SK-N-SH (cell line): ENCODE results near the gene PRKRIP1. TPM values are rescaled to one million over a fixed set of nuclear protein-coding genes. Genes with fewer than 3 reads are reported as not detected.
A peak's percentile ranks its signal among the peaks of the same experiment; 100 is the strongest.

Experiments used
- CTCF ChIA-PET: fragments of 300-600, 350-600 bp; formaldehyde crosslinking; extraction: SDS; loops from one replicate; lab custom pipeline; 2021; lab: Yijun Ruan, JAX
- POLR2A ChIA-PET: fragments of 350-600 bp; sonication (Branson Sonifier 250); formaldehyde crosslinking; extraction: SDS; loops from one replicate; lab custom pipeline; 2020; ENCODE audit warnings: antibody characterized with exemption, inconsistent platforms; lab: Yijun Ruan, JAX
- DNase-seq: peaks from one replicate; pipeline ENCODE4 v3.0.0; 2012
- H2AFZ ChIP-seq: fragments of 200-600 bp; sonication (generic); 2 replicates; pipeline ENCODE4 v1.8.1; 2016; ENCODE audit warnings: antibody characterized with exemption, mild to moderate bottlenecking, low read depth
- H3F3A ChIP-seq: fragments of 200-600 bp; sonication (generic); replicated peaks from 2 replicates; pipeline ENCODE3; 2016; ENCODE audit warnings: antibody characterized with exemption, mild to moderate bottlenecking; ENCODE audit not compliant: insufficient read depth
- H3K27ac ChIP-seq, 2 experiments: fragments of 200-500 bp in 1 of 2; fragments of 200-600 bp in 1 of 2; sonication (Bioruptor generic) in 1 of 2; sonication (generic), shearing (Covaris generic) in 1 of 2; 2 replicates each; pipeline versions ENCODE4 v1.5.1 to v1.6.1; 2014 to 2016; ENCODE audit warnings: low read depth in 2 of 2, inconsistent platforms in 1 of 2, low read length in 1 of 2, mild to moderate bottlenecking in 1 of 2, mixed read lengths in 1 of 2
- H3K27me3 ChIP-seq: fragments of 200-600 bp; sonication (generic), shearing (Covaris generic); 2 replicates; pipeline ENCODE4 v1.6.1; 2016; ENCODE audit warnings: mixed run types; ENCODE audit not compliant: insufficient read depth
- H3K36me3 ChIP-seq, 2 experiments: fragments of 200-500 bp in 1 of 2; fragments of 200-600 bp in 1 of 2; sonication (Bioruptor generic) in 1 of 2; sonication (generic) in 1 of 2; replicated peaks in 1 of 2; 2 replicates each; pipeline versions ENCODE3 to v1.5.1; 2014 to 2016; ENCODE audit warnings: low read length in 1 of 2, mild to moderate bottlenecking in 1 of 2; ENCODE audit not compliant: insufficient read depth in 2 of 2, control insufficient read depth in 1 of 2
- H3K4me1 ChIP-seq, 2 experiments: fragments of 200-500 bp in 1 of 2; fragments of 200-600 bp in 1 of 2; sonication (Bioruptor generic) in 1 of 2; sonication (generic), shearing (Covaris generic) in 1 of 2; 2 replicates each; pipeline versions ENCODE4 v1.5.1 to v1.6.1; 2014 to 2016; ENCODE audit warnings: low read depth in 1 of 2, low read length in 1 of 2, mixed run types in 1 of 2; ENCODE audit not compliant: insufficient read depth in 2 of 2, control insufficient read depth in 1 of 2
- H3K4me2 ChIP-seq: fragments of 200-600 bp; sonication (generic), shearing (Covaris generic); 2 replicates; pipeline ENCODE4 v1.6.1; 2017; ENCODE audit warnings: mixed run types
- H3K4me3 ChIP-seq, 2 experiments: fragments of 200-500 bp in 1 of 2; fragments of 200-600 bp in 1 of 2; sonication (Bioruptor generic) in 1 of 2; sonication (generic), shearing (Covaris generic) in 1 of 2; 2 replicates each; pipeline versions ENCODE4 v1.5.1 to v1.8.1; 2014 to 2016; ENCODE audit warnings: low read depth in 2 of 2, inconsistent platforms in 1 of 2, low read length in 1 of 2, mild to moderate bottlenecking in 1 of 2, mixed read lengths in 1 of 2, moderate library complexity in 1 of 2
- H3K79me2 ChIP-seq: fragments of 200-600 bp; sonication (generic); 2 replicates; pipeline ENCODE4 v1.8.1; 2017; ENCODE audit warnings: mild to moderate bottlenecking; ENCODE audit not compliant: insufficient read depth
- H3K9ac ChIP-seq: fragments of 200-600 bp; sonication (generic); 2 replicates; pipeline ENCODE4 v1.6.1; 2017; ENCODE audit warnings: mixed run types
- H3K9me2 ChIP-seq: fragments of 200-600 bp; sonication (generic); 2 replicates; pipeline ENCODE4 v1.6.1; 2017; ENCODE audit warnings: mixed run types
- H3K9me3 ChIP-seq: fragments of 200-600 bp; sonication (generic); 2 replicates; pipeline ENCODE4 v1.6.1; 2017; ENCODE audit warnings: mixed run types, mild to moderate bottlenecking, moderate library complexity
- H4K20me1 ChIP-seq: fragments of 200-600 bp; sonication (generic); 2 replicates; pipeline ENCODE4 v1.6.1; 2017; ENCODE audit warnings: mild to moderate bottlenecking, mixed run types; ENCODE audit not compliant: insufficient read depth
- CHD2 ChIP-seq: fragments of 150-350 bp; IDR thresholded peaks from 2 replicates; pipeline ENCODE4 v1.6.1; 2018; ENCODE audit warnings: low read length; ENCODE audit not compliant: partially characterized antibody
- ELF1 ChIP-seq: IDR thresholded peaks from 2 replicates; pipeline ENCODE4 v1.4.0; 2012
- EZH2phosphoT487 ChIP-seq: fragments of 200-600 bp; sonication (generic); IDR thresholded peaks from 2 replicates; pipeline ENCODE4 v1.6.1; 2017; ENCODE audit warnings: low read depth, mixed run types, mild to moderate bottlenecking, antibody characterized with exemption, moderate library complexity, borderline replicate concordance
- FOSL2 ChIP-seq: IDR thresholded peaks from 2 replicates; pipeline ENCODE4 v1.4.0; 2012; ENCODE audit warnings: low read depth, mild to moderate bottlenecking, moderate library complexity, borderline replicate concordance
- GATA2 ChIP-seq: sonication (generic); formaldehyde crosslinking; IDR thresholded peaks from 2 replicates; pipeline ENCODE4 v1.5.0; 2020; ENCODE audit warnings: mild to moderate bottlenecking, missing genetic modification reagents
- JUND ChIP-seq: IDR thresholded peaks from 2 replicates; pipeline ENCODE4 v1.4.0; 2012
- MEF2A ChIP-seq: IDR thresholded peaks from 2 replicates; pipeline ENCODE4 v1.4.0; 2012; ENCODE audit warnings: low read depth, borderline replicate concordance
- MXI1 ChIP-seq: IDR thresholded peaks from 2 replicates; pipeline ENCODE4 v1.6.1; 2012; ENCODE audit warnings: mild to moderate bottlenecking, low read depth, low read length, improper control_type of control experiment
- NFIC ChIP-seq: IDR thresholded peaks from 2 replicates; pipeline ENCODE4 v1.4.0; 2012; ENCODE audit warnings: borderline replicate concordance
- NRF1 ChIP-seq: IDR thresholded peaks from 2 replicates; pipeline ENCODE4 v1.6.1; 2012; ENCODE audit warnings: low read depth, mild to moderate bottlenecking, low read length
- POLR2AphosphoS5 ChIP-seq: IDR thresholded peaks from 2 replicates; pipeline ENCODE4 v1.6.1; 2012; ENCODE audit warnings: low read depth, low read length
- RAD21 ChIP-seq: IDR thresholded peaks from 2 replicates; pipeline ENCODE4 v1.6.1; 2012; ENCODE audit warnings: mild to moderate bottlenecking, low read length
- RCOR1 ChIP-seq: fragments of 150-350 bp; IDR thresholded peaks from 2 replicates; pipeline ENCODE4 v1.6.1; 2017; ENCODE audit warnings: antibody characterized with exemption, low read length
- RXRA ChIP-seq: IDR thresholded peaks from 2 replicates; pipeline ENCODE4 v1.4.0; 2012; ENCODE audit warnings: low read depth, mild to moderate bottlenecking, borderline replicate concordance
- SIN3A ChIP-seq: IDR thresholded peaks from 2 replicates; pipeline ENCODE4 v1.6.1; 2012; ENCODE audit warnings: low read depth, mild to moderate bottlenecking, low read length, moderate library complexity, borderline replicate concordance
- TAF1 ChIP-seq: IDR thresholded peaks from 2 replicates; pipeline ENCODE4 v1.6.1; 2012; ENCODE audit warnings: low read depth, mild to moderate bottlenecking, low read length, moderate library complexity, borderline replicate concordance
- TEAD4 ChIP-seq: IDR thresholded peaks from 2 replicates; pipeline ENCODE4 v1.4.0; 2012; ENCODE audit warnings: mild to moderate bottlenecking, borderline replicate concordance; ENCODE audit not compliant: insufficient read depth
- YY1 ChIP-seq: IDR thresholded peaks from 2 replicates; pipeline ENCODE4 v1.4.0; 2012; ENCODE audit warnings: low read depth, mild to moderate bottlenecking
- WGBS: methylation state at CpG from one replicate; pipeline ENCODE4 v1.1.6; 2017; ENCODE audit warnings: low lambda C conversion rate; 5-methylcytosine and 5-hydroxymethylcytosine counted together
- polyA plus RNA-seq, 3 experiments: library from polyadenylated mRNA; depleted of rRNA; stranded (reverse); fragments of >200 nt; gene quantifications; 2 replicates each; pipeline ENCODE4 v1.2.3, GENCODE V29; 2012
- TF ChIP-seq, protein P1 (sequence below): fragments of 200-600 bp; sonication (generic); IDR thresholded peaks from 2 replicates; pipeline ENCODE4 v1.6.1; 2017; ENCODE audit warnings: antibody characterized with exemption, mild to moderate bottlenecking, moderate library complexity
- TF ChIP-seq, protein P2 (sequence below): IDR thresholded peaks from 2 replicates; pipeline ENCODE4 v1.4.0; 2012; ENCODE audit warnings: low read depth, borderline replicate concordance
- TF ChIP-seq, protein P3 (sequence below): fragments of 150-350 bp; IDR thresholded peaks from 2 replicates; pipeline ENCODE4 v1.6.1; 2016; ENCODE audit warnings: mild to moderate bottlenecking, low read depth, low read length
- TF ChIP-seq, protein P4 (sequence below): IDR thresholded peaks from 2 replicates; pipeline ENCODE4 v1.4.0; 2012; ENCODE audit warnings: low read depth, borderline replicate concordance
- TF ChIP-seq, protein P5 (sequence below): IDR thresholded peaks from 2 replicates; pipeline ENCODE4 v1.6.1; 2012; ENCODE audit warnings: mild to moderate bottlenecking, low read depth, low read length, moderate library complexity

PRKRIP1 gene
- polyA plus RNA-seq, 1 of the 3 experiments (the other 2 are of a cell fraction): 41.2 TPM

DNA sequence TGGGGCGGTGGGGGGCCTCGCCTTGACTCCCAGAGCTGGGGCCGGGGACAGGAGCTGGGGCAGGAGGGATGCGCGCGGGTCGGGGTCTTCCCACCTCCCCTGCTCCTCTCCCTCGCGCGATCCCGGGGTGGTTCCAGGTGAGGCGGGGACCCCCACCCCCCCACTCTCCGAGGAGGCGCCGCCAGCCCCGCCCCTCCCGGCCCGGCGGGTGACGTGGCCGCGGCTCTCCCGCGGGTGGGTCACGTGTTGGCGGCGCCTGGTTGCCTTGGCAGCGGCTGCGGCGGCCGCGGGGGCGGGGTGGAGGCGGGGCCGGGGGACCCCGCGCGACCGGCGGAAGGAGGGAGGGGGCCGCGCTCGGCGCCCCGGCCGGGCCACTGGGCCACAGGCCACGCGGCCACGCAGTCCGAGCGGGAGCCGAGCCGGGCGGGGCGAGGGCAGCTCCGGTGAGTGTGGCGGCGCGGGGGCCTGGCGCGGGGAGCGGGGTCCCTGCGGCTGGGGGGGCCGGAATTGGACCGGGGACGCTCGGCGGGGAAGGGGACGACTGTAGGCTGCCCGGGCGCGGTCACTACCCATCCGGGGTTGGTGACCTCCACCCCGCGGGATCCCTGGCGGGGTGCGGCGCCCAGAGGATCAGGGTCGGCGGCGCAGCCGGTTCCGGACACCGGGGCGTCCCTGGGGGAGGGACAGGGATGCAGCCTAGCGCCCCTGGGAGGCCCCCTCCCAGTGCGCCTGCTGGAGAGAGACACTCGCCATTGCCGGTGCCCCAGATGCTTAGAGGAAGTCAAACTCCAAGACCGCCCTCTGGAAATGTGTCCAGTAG, 37.3 kb downstream of the PRKRIP1 start, which contains the start of gene ORAI2:
ORAI2 (plus strand) TSS at position 357 of the 820 bp plus-strand sequence. CDS start 5,382 bp downstream, outside the sequence.
- POLR2A ChIA-PET: interaction anchor here (1.3 kb wide), 1 partner anchor 8 kb away, joined by 4 read pairs; no protein-coding TSS in a partner anchor
- H3K9me3 ChIP-seq: no peaks in the 10 kb centered on the region
- peak within 1 kb of the TSS; percentile 60 to 74; a peak in 3 of 4 replicates for H3K27ac ChIP-seq
- H3K4me1 ChIP-seq: peaks cover 8 to 11% of the 10 kb centered on the region in 2 experiments; a peak in 2 of 4 replicates
- no peaks in the 10 kb centered on the region for H3K27me3 ChIP-seq
- peak; percentile 100 for DNase-seq
- H3F3A ChIP-seq: peaks cover 13% of the 10 kb centered on the region
- CTCF ChIA-PET: interaction anchor here (0.7 to 2.5 kb wide), 7 partner anchors 17 to 35 kb away, joined by 3 to 12 read pairs (median 4); no protein-coding TSS in a partner anchor
- H2AFZ ChIP-seq: peak within 1 kb of the TSS; percentile 95
- H3K36me3 ChIP-seq: peaks cover 0 to 19% of the 10 kb centered on the region in 2 experiments
- H3K9ac ChIP-seq: peak within 1 kb of the TSS; percentile 92
- peak within 1 kb of the TSS; percentile 95 for H3K4me2 ChIP-seq
- WGBS: 0% methylated on average over 19 of the region's 90 CpGs
- no peaks in the 10 kb centered on the region for H4K20me1 ChIP-seq
- peak within 1 kb of the TSS; percentile 63 to 94 for H3K4me3 ChIP-seq
- H3K79me2 ChIP-seq: peaks cover 48% of the 10 kb centered on the region
- no peaks in the 10 kb centered on the region for H3K9me2 ChIP-seq
- TF ChIP-seq EZH2phosphoT487 (no peak), SIN3A (no peak; the same call in 1 of the 2 replicates), RXRA (no peak), MXI1 (peak; percentile 81), TAF1 (peak; percentile 40; the same call in 1 of the 2 replicates), TEAD4 (no peak), GATA2 (CRISPR knock-in tag) (no peak), FOSL2 (no peak), RCOR1 (no peak), NFIC (no peak), ELF1 (no peak), MEF2A (no peak), JUND (no peak; the same call in 1 of the 2 replicates), POLR2AphosphoS5 (peak; percentile 20; the same call in 1 of the 2 replicates), RAD21 (no peak), NRF1 (no peak), YY1 (no peak), CHD2 (no peak)
- TF ChIP-seq, protein P1, sequence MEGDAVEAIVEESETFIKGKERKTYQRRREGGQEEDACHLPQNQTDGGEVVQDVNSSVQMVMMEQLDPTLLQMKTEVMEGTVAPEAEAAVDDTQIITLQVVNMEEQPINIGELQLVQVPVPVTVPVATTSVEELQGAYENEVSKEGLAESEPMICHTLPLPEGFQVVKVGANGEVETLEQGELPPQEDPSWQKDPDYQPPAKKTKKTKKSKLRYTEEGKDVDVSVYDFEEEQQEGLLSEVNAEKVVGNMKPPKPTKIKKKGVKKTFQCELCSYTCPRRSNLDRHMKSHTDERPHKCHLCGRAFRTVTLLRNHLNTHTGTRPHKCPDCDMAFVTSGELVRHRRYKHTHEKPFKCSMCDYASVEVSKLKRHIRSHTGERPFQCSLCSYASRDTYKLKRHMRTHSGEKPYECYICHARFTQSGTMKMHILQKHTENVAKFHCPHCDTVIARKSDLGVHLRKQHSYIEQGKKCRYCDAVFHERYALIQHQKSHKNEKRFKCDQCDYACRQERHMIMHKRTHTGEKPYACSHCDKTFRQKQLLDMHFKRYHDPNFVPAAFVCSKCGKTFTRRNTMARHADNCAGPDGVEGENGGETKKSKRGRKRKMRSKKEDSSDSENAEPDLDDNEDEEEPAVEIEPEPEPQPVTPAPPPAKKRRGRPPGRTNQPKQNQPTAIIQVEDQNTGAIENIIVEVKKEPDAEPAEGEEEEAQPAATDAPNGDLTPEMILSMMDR: no peak
- TF ChIP-seq, protein P2, sequence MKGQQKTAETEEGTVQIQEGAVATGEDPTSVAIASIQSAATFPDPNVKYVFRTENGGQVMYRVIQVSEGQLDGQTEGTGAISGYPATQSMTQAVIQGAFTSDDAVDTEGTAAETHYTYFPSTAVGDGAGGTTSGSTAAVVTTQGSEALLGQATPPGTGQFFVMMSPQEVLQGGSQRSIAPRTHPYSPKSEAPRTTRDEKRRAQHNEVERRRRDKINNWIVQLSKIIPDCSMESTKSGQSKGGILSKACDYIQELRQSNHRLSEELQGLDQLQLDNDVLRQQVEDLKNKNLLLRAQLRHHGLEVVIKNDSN: peak; percentile 94
- TF ChIP-seq, protein P3, sequence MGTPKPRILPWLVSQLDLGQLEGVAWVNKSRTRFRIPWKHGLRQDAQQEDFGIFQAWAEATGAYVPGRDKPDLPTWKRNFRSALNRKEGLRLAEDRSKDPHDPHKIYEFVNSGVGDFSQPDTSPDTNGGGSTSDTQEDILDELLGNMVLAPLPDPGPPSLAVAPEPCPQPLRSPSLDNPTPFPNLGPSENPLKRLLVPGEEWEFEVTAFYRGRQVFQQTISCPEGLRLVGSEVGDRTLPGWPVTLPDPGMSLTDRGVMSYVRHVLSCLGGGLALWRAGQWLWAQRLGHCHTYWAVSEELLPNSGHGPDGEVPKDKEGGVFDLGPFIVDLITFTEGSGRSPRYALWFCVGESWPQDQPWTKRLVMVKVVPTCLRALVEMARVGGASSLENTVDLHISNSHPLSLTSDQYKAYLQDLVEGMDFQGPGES: no peak
- TF ChIP-seq, protein P4, sequence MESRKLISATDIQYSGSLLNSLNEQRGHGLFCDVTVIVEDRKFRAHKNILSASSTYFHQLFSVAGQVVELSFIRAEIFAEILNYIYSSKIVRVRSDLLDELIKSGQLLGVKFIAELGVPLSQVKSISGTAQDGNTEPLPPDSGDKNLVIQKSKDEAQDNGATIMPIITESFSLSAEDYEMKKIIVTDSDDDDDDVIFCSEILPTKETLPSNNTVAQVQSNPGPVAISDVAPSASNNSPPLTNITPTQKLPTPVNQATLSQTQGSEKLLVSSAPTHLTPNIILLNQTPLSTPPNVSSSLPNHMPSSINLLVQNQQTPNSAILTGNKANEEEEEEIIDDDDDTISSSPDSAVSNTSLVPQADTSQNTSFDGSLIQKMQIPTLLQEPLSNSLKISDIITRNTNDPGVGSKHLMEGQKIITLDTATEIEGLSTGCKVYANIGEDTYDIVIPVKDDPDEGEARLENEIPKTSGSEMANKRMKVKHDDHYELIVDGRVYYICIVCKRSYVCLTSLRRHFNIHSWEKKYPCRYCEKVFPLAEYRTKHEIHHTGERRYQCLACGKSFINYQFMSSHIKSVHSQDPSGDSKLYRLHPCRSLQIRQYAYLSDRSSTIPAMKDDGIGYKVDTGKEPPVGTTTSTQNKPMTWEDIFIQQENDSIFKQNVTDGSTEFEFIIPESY: no peak
- TF ChIP-seq, protein P5, sequence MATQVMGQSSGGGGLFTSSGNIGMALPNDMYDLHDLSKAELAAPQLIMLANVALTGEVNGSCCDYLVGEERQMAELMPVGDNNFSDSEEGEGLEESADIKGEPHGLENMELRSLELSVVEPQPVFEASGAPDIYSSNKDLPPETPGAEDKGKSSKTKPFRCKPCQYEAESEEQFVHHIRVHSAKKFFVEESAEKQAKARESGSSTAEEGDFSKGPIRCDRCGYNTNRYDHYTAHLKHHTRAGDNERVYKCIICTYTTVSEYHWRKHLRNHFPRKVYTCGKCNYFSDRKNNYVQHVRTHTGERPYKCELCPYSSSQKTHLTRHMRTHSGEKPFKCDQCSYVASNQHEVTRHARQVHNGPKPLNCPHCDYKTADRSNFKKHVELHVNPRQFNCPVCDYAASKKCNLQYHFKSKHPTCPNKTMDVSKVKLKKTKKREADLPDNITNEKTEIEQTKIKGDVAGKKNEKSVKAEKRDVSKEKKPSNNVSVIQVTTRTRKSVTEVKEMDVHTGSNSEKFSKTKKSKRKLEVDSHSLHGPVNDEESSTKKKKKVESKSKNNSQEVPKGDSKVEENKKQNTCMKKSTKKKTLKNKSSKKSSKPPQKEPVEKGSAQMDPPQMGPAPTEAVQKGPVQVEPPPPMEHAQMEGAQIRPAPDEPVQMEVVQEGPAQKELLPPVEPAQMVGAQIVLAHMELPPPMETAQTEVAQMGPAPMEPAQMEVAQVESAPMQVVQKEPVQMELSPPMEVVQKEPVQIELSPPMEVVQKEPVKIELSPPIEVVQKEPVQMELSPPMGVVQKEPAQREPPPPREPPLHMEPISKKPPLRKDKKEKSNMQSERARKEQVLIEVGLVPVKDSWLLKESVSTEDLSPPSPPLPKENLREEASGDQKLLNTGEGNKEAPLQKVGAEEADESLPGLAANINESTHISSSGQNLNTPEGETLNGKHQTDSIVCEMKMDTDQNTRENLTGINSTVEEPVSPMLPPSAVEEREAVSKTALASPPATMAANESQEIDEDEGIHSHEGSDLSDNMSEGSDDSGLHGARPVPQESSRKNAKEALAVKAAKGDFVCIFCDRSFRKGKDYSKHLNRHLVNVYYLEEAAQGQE: no peak
